ENCODE results near the gene GNB1.
"Not testable (repeated sequence)": the region's sequence is repeated elsewhere in the genome, so short reads cannot be mapped to it uniquely, and the experiment has no call there.

GNB1 gene

DNA sequence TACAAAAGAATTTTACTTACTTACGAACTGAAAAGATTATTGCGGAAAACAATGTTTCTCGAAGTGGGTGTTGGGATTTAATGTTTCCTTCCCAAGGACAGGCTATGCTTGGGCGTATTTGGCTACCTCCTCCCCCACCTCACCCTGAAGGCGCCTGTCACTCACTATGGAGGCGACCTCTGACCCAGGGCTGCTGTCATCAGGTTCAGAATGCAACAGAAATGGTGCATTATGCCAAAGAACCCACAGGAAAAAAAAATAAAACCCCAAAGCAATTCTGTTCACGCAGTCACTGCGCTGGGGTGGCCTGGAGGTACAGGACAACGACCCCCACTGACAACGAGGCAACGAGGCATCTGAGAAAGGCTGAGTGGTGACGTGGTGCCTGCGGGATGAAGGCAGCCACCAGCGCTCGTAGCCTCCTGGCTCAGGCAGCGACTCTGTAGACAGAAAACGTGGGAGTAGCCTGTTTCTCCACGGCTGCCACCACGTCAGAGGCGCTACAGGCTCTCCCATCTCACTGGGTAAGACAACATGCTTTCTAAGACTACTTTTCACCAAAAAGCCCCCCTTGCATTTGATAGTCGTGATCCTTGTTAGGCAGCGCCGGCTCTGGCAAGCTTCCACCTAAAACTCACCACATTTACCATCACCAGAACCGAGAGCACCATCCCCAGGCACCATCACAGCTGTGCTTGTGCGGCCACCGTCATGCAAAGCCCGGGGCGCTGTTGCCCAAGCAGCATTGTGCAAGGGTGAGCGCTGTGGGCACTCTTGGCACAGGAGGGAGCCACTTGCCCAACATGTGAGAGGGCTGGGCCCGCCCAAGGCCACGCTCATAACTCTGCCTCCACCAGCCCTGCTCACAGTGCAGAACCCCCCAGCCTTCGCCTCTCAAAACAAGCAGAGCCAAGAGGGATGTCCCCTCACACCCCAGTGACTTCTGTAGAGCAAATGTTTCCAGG, 126.9 kb downstream of the GNB1 start:
- no peak for DNase-seq (ENCODE audit: low read depth in 2 of 2)

DNA sequence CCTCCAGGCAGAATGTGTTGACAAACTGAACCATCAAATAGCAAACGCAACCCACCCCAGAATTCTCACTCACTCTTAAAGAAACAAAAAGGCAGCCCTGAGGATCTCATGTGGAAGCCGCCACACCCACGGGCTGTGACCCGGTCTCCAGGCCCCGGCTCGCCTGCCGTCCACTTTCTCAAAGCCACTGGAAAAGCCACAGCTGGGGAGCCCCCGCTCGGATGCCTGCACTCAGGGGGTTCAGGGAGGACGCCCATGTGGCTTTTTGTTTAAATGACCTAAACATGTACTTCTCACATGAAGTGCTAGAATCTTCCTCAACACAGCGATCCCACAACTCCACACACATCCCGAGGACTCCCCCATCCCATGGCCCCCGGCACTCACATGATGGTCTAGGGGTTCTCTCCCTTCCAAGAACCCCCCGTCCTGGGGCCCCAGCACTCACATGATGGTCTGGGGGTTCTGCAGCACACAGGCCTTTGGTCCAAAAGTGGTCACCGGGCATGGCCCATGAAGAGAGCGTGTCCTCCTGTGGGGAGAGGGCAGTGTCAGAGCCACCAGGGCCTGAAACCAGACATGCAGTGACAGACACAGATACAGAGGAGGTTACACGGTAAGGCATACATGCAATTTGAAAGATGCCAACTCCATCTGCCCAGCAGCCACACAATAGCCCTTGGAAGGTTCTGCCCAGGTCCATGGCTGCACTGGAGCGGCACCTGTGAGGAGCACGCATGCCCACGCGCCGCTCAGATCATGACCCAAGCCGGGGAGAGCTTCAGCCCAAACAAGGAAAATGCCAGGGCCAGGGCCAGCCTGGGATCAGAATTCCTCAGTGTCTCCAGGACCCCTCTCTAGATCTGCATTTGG, 129.1 kb downstream of the GNB1 start:
- DNase-seq (ENCODE audit: low read depth in 2 of 2), result no peak

DNA sequence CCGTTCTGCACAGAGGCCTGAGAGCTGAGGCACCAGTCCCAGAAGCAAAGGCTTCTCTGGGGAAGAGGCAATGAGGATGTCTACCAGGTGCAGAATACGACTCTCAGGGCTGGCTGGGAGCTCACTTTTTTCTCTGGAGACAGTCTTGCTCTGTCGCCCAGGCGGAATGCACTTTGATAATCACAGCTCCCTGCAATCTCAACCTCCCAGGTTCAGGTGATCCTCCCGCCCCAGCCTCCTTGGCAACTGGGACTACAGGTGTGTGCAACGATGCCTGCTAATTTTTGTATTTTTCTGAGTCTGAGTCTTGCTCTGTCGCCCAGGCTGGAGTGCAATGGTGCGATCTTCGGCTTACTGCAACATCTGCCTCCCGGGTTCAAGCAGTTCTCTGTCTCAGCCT, 130.2 kb downstream of the GNB1 start:
- no peak for DNase-seq (ENCODE audit: low read depth in 2 of 2)

DNA sequence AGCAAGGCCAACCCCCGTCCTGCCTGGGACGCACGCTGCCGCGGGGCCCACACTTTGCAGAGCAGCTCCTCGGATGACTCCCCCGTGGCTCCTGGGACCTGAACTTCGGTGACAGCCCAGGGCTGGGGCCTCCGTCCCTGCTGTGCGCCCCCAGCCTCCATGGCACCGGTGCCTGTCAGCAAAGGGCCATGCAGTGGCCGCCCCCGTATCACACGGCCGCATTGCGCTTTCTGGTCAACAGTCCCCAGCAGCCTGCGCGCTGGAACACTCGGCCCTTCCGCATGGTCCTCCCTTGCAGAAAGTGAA, 130.6 kb downstream of the GNB1 start:
- DNase-seq (ENCODE audit: low read depth in 2 of 2), result no peak

DNA sequence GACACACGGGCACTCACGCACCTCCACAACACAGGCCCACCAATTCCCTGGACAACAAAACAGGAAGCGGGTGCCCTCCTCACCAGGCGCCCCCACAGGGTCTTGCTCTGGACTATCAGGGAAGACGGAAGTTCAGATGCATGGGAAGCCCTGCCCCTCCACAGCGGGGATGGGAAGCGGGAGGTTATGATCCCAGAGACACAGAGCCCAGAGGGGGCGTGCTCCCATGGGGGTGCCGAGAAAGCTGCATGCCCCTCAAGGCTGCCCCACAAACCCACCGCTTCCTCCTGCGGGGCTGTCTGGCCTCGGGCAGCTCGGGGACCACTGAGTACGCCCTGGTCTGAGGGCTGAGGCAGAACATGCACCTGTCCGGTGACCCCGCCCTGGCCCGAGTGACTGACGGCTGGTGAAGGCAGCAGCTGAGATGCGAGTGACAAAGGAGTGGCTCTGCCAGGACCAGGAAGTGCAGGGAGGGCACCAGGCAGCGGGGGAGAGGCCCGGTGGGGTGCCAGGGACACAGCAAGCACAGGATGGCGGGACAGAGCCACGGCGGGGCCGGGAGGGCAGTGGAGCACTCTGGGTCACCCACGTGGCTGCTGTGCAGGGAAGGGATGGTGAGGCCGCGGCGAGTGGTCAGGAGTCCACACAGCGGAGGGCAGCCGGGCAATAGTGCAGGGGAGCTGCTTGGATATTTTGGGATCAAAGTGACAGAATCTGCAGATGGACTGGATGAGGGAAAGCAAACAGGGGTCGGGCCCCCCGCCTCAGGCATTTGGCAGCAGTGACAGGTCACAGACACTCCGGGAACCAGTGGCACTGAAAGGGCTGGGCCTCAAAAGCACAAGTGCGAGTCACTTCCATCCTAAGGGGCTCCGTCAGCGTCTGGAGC, 131.2 kb downstream of the GNB1 start:
- DNase-seq (ENCODE audit: low read depth in 2 of 2), result no peak

DNA sequence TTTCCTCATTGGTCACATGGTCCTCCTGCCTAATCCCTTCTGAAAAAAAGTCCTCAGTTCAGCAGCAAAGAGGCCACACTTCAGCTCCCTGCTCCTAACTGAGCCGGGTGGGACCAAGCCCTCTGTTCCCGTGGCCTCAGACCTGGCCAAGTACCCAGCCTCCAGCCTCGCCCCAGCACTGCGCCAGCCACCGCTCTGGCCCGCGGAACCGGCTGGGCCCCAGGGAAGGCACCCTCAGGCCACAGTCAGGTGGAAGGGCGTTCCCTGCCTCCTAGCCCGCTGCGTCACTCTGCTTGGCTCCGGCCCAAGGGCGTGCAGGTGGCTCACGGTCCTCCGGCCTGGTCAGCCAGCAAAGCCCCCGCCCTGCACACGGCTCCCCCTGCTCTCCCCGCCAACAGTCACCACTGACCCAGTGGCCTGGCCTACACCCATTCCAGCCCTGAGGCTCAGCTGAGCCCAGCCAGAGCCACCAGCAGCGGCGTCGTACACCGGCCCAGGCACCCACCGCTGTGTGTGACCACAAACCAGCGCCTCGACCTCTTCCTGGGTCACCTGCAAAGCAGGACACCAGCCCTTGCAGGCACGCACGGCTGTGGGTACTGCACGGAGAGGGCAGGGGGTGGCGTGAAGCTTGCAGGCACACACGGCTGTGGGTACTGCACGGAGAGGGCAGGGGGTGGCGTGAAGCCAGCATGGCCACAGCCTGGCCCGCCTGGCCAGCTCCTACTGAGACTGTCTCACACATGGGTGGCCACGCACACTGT, 132.0 kb downstream of the GNB1 start:
- DNase-seq (ENCODE audit: low read depth in 2 of 2), result no peak

DNA sequence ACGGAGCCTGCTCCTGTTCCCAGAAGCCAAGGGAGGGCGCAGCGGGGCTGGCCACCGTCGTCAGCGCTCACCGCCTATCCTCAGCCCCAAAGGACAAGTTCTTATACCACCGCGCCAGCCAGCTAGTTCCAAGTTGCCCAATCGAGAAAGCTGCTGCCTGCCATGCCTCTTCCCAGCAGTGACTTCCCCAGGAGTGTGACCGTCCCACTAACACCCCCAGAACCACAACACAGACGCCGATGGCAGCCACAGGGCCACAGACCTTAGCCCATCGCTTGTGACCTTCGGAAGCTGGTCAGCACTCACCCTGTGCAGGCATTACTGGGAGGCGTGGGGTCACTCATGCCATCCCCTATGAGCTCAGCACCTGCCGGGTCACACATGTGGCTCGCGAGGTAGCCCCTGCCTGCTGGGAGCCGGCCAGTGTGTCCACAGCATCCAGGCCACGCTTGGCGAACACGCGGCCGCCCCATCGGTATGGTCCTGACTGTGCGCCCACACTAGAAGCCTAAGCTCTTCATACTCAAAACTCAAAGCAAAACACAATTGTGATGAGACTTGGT, 132.7 kb downstream of the GNB1 start:
- DNase-seq (ENCODE audit: low read depth in 2 of 2), result no peak

DNA sequence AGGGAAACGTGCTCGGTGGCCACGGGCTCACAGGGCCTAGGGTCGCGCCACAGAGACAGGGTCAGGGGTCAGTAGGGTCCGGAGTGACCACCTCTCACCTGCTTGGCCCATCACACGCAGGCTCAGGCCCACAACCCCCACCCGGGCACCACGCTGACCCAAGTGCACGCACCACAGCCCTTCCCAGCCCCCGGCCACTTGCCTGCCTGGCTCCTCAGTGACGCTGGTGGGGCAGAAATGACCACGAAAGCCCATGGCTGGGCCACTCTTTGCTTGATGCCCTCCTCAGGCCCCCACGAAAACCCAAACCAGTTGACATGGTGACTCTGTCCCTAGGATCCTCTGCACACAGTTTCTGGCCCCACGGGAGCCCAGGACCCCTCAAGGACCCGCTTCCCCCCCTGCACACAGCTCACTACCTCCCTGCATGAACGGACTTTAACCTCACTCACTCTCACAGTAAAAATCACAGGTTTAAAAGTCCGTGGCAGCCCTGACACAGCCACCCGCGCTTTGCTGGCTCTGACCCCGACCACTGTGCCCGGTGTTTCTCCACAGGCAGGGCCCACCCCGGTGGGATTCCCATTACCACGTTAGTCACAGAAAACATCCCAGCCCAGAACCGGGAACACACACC, 133.3 kb downstream of the GNB1 start:
- no peak for DNase-seq (ENCODE audit: low read depth in 2 of 2)

DNA sequence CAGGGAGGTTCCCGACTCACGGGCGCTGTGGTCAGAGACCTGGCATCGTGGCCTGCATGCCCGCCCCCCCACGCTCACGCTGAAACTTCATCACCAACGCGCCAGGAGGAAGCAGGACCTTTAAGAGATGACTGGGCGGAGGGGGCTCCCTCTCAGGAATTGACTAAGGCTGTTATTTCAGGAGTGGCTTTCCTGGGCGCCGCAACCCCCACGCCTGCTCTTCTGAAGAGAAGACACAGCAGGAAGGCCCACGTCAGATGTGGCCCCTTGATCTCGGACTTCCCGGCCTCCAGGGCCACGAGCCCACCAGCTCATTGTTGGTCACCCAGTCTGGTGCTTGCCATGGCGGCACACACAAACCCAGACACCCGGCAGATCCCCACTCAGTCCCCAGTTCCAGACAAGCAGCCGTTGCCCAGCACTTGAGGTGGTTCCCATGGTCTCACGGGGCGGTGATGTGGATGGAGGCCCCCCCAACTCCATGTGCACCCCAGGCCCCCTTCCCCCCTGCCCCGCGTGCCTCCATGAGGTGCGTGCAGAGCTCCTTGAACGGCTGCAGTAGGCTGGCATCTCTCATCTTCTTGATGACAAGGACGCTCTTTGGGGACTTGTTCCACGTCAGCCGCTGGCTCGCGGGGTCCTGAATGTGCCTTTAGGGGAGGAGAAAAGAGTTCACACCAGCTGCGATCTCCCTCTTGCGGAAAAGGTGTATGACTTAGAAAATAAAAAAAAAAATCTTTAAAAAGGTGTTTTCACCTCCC, 134.0 kb downstream of the GNB1 start:
- DNase-seq (ENCODE audit: low read depth in 2 of 2), result no peak

DNA sequence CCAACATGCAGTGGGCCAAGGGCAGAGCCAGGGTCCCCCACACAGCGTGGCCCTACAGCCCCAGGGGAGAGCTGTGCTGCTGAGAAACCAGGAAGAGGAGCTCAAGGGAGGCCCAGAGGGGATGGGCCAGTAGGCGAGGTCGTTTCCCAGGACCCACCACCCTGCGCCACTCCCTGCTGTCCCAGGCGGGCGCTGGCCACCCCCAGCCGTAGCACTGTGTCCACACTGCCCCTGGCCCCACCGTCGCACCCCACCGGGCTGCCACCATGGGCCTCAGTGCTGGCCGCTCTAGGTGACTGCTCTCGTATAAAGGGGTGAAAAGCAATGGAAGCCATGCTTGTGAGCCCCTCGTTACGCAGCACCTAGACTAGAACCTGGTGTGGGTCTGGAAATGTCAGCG, 135.0 kb downstream of the GNB1 start:
- DNase-seq (ENCODE audit: low read depth in 2 of 2), result no peak

DNA sequence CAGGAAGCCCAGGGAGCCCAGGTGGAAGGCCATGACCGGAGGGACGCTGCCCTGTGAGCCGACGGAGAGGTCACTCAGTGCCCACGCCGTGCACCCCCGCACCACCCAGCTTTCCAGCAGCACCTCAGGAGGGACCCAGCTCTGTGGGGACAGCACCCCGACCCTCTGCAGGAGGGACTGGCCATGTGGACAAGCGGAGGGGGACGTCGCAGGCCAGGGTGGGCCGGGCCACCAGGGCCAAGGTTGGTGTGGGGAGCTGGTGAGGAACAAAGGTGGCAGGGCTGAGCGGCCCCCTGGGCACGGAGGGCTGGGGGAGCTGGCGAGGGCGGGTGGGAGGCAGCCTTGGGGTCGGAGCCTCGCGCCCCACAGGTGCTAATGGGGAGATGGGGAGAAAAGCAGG, 135.5 kb downstream of the GNB1 start:
- DNase-seq (ENCODE audit: low read depth in 2 of 2), result no peak

DNA sequence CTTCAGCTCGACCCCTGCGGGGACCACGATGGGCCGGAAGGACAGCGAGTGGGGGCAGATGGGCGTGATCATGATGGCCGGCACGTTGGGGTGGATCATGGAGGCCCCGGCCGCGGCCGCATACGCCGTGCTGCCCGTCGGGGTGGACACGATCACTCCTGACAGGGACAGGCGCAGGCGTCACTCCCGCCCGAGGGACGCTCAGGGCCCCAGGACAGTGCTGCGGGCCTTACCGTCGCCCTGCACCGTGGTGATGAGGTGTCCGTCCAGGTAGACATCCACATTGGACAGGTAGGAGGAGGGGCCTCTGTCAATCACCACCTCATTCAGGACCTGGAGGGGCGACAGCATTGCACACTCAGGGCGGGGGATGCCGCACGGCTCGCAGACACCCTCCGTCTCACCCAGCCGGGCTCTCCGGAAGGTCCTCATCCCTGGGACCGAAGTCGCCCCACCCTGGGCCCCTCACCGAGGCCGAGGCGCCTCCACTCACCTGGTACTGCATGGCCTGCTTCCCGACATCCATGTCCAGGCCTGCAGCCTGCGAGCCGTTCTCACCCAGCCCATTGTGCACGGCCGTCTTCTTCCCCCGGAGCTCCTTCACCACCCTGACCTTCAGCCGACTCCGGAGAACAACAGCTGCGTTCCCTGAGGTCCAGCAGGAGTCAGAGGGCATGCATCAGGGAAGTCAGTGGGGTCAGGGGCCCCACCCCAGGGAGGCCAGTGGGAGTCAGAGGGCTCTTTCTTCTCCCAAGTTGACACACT, 136.7 kb downstream of the GNB1 start:
- no peak for DNase-seq (ENCODE audit: low read depth in 2 of 2)

DNA sequence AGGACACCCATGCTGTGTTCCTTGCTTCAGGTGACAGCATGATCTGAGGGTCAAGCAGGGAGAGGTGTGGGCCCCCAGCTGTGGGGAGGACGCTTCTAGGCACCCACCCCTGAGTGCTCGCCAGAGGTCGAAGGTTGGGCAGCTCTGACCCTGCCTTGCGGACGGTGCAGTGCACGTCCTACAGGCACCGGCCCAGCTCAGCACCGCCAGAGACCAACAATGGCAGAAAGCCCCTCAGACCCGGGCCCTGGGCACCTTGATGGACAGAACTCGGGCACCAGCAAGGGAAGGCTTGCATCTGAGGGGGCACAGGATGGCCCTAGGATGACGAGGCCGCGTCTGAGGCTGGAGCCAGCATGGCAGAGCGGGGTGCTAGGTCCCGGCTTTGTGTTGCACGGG, 137.3 kb downstream of the GNB1 start:
- no peak for DNase-seq (ENCODE audit: low read depth in 2 of 2)

DNA sequence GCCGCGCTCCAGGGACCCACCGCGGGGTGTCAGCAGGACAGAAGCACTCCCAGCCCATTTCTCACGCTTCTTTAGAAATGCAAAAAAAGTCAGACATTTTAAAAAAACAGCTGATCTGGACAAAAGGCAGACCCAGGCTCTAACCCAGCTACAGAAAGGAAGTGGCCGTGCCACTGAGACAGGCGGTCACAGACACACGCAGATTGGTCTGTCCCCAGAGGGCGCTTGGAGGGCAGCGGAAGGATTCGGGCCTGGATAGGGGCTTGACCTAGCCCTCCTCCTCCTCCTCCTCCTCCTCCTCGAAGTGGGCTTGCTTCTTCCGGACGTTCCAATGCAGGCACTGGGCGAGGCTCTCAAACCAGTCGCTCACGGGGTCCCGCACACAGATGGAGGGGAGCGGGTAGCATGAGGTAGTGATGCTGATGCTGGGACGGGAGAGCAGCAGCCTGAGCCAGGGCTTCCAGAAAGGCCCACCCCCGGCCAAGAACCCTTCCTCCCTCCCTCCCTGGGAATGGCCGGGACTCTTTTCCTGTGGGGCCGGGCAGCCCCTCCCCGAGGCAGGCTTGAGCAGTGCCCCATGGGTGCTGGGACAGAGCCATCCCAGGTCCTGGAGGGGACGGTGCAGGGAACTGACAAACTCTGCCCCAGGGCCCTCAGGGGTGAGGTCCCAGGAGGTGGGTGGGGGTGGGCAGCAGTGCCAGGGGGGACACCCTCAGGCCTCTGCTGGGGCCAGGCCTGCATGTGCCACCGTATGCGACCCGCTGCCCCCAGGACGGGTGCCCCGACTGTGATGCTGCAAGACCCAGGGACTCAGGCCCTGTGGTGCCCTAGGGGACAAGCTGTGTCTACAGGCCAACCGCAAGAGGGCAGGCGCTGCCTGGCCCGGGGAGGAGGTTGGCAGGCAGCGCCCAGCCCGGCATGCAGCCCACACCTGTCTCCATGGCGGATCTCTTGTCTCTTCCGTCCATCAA, 138.0 kb downstream of the GNB1 start:
- no peak for DNase-seq (ENCODE audit: low read depth in 2 of 2)

DNA sequence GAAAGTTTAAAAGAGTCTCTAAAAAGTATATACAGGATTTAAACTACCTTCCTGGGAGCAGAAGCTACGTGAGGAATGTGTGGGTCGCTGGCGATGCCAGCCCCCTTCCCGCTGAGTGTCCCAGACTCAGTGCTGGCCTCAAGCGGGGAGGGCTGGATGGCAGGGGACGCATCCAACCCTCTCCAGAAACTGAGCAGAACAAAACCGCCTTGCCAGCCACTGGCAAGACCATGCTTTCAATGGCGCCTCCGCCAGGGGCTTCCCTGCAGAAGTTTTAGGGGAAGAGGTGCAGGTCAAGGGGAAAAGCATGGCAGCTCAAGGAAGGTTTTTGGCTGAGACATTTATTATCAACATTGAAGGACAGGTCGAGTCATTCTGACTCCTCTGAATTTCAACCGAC, 138.7 kb downstream of the GNB1 start:
- no peak for DNase-seq (ENCODE audit: low read depth in 2 of 2)

DNA sequence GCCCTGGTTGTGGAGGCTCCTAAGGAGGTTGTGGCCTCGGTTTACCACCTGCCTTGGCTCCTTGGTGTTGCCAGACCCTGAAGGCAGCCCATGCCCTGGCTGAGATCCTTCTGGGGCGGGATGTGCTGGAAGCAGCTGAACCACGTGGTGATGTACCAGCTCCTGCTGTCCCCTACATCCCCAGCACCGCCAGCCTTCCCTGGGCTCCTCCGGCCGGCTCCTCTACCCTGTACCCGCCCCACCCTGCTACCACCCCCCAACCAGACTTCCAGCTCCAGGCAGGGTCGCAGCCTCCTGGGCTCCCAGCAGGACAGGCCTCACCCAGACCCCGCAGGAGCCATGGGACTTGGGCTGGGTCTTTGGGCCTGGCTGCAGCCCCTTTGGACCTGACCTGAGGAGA, 140.9 kb downstream of the GNB1 start:
- DNase-seq (ENCODE audit: low read depth in 2 of 2), result not testable (repeated sequence)

DNA sequence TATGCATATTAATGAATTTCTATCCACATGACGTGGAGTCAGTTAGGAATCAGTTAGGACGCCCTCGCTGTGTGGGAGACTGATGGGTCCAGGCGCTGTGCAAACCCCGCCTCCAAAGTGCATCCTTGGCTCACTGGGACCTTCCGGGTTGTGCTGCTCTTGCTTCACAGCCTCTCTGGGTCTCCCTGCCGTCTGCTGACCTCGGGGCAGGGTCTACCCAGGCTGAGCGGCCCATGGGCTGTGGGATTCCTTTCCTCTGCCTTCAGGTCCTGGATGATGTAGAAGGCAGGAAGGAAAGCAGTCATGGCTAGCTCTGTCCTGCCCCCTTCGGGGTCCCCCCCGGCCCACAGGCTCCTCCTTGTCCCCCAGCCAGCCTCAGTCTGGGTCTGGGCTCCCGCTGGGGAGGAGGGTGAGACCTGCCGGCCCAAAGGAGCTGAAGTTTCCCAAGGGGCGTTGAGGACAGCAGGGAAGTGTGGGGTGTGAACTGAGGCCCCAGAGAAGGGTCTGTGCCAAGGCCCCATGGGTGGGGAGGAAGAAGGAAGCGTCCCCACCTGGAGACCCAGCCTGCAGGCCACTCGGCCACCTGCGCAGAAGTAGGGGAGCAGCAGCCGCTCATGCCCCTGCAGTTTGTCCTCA, 142.1 kb downstream of the GNB1 start:
- no peak for DNase-seq (ENCODE audit: low read depth in 2 of 2)
